Forelimb muscle (tissue), 1 donor: ENCODE measurements around the gene KAT5. TPM values are rescaled to one million over a fixed set of nuclear protein-coding genes. Genes with fewer than 3 reads are reported as not detected.
"Not testable (repeated sequence)": the region's sequence is repeated elsewhere in the genome, so short reads cannot be mapped to it uniquely, and the experiment has no call there.

Experiments used
- DNase-seq: peaks from one replicate; pipeline ENCODE4 v3.0.0-alpha.2; 2013; ENCODE audit warnings: low read depth
- polyA plus RNA-seq: library from polyadenylated mRNA; unstranded; fragments of 120-200 nt; gene quantifications from one replicate; pipeline ENCODE4 v1.2.1, GENCODE V29; 2013; ENCODE audit not compliant: insufficient read length

Gene KAT5
- polyA plus RNA-seq, 1 donor, result 38.0 TPM

GRCh38 chr11:65744026-65744698 is 32.1 kb downstream of the KAT5 start:
- no peak for DNase-seq

GRCh38 chr11:65744699-65745042 is 32.6 kb downstream of the KAT5 start:
- no peak for DNase-seq

- no peak for DNase-seq
Observed at GRCh38 chr11:65745049-65745448, 33.0 kb downstream of the KAT5 start.

- DNase-seq, result not testable (repeated sequence)
Observed at GRCh38 chr11:65762169-65762568, 50.1 kb downstream of the KAT5 start.

GRCh38 chr11:65762816-65763215 is 50.8 kb downstream of the KAT5 start:
- DNase-seq, result not testable (repeated sequence)

GRCh38 chr11:65764434-65764833 is 52.4 kb downstream of the KAT5 start:
- DNase-seq, result no peak

- DNase-seq, result no peak
Observed at GRCh38 chr11:65766535-65766934, 54.5 kb downstream of the KAT5 start.

- no peak for DNase-seq
Observed at GRCh38 chr11:65767406-65767805, 55.4 kb downstream of the KAT5 start.

GRCh38 chr11:65767806-65768205 is 55.8 kb downstream of the KAT5 start:
- DNase-seq, result not testable (repeated sequence)

Other genes with a start within 250 kb of the KAT5 start
- gene MALAT1, start 213.2 kb upstream of the KAT5 start, polyA plus RNA-seq, result 200 TPM
- gene SCYL1, start 187.2 kb upstream of the KAT5 start, polyA plus RNA-seq, result 43.6 TPM
- gene LTBP3, start 153.9 kb upstream of the KAT5 start, polyA plus RNA-seq, result 131 TPM
- 53.9 TPM for gene ZNRD2, start 141.8 kb upstream of the KAT5 start, polyA plus RNA-seq
- gene FAM89B, start 139.7 kb upstream of the KAT5 start, polyA plus RNA-seq, result 37.3 TPM
- 355 TPM for gene EHBP1L1, start 136.2 kb upstream of the KAT5 start, polyA plus RNA-seq
- gene KCNK7, start 116.5 kb upstream of the KAT5 start, polyA plus RNA-seq, result 1.4 TPM
- 30.1 TPM for gene MAP3K11, start 98.0 kb upstream of the KAT5 start, polyA plus RNA-seq
- 18.0 TPM for gene PCNX3, start 96.5 kb upstream of the KAT5 start, polyA plus RNA-seq
- 34.0 TPM for gene SIPA1, start 74.2 kb upstream of the KAT5 start, polyA plus RNA-seq
- gene RELA, start 49.3 kb upstream of the KAT5 start, polyA plus RNA-seq, result 42.1 TPM
- gene RNASEH2C, start 8.5 kb downstream of the KAT5 start, polyA plus RNA-seq, result 30.2 TPM
- 1.5 TPM for gene AP5B1, start 68.7 kb downstream of the KAT5 start, polyA plus RNA-seq
- not detected for gene OVOL1, start 74.8 kb downstream of the KAT5 start, polyA plus RNA-seq
- 1.8 TPM for gene SNX32, start 121.7 kb downstream of the KAT5 start, polyA plus RNA-seq
- gene CFL1, start 145.9 kb downstream of the KAT5 start, polyA plus RNA-seq, result 578 TPM
- 43.9 TPM for gene MUS81, start 148.2 kb downstream of the KAT5 start, polyA plus RNA-seq
- 82.6 TPM for gene EFEMP2, start 160.5 kb downstream of the KAT5 start, polyA plus RNA-seq
- gene CTSW, start 167.6 kb downstream of the KAT5 start, polyA plus RNA-seq, result 1.3 TPM
- 55.8 TPM for gene FIBP, start 176.2 kb downstream of the KAT5 start, polyA plus RNA-seq
- gene CCDC85B, start 178.4 kb downstream of the KAT5 start, polyA plus RNA-seq, result 14.7 TPM
- not detected for gene FOSL1, start 188.1 kb downstream of the KAT5 start, polyA plus RNA-seq
- gene C11orf68, start 206.8 kb downstream of the KAT5 start, polyA plus RNA-seq, result 33.1 TPM
- gene DRAP1, start 207.2 kb downstream of the KAT5 start, polyA plus RNA-seq, result 74.8 TPM
- 0.25 TPM for gene TSGA10IP, start 233.2 kb downstream of the KAT5 start, polyA plus RNA-seq
- gene SART1, start 249.5 kb downstream of the KAT5 start, polyA plus RNA-seq, result 36.2 TPM